MM.1S (cell line): ENCODE data around the gene GALNT12.

Experiments used
- EZH2 ChIP-seq: fragments of 300-600 bp; sonication (generic); optimal IDR thresholded peaks from 2 replicates; pipeline ENCODE3; 2017; ENCODE audit warnings: low read depth, mild to moderate bottlenecking, antibody characterized with exemption, low read length, mixed read lengths
- TF ChIP-seq, protein P1 (sequence below): fragments of 300-600 bp; sonication (generic); IDR thresholded peaks from 2 replicates; pipeline ENCODE4 v1.5.1; 2016; ENCODE audit warnings: antibody characterized with exemption, low read length, mixed read lengths

DNA sequence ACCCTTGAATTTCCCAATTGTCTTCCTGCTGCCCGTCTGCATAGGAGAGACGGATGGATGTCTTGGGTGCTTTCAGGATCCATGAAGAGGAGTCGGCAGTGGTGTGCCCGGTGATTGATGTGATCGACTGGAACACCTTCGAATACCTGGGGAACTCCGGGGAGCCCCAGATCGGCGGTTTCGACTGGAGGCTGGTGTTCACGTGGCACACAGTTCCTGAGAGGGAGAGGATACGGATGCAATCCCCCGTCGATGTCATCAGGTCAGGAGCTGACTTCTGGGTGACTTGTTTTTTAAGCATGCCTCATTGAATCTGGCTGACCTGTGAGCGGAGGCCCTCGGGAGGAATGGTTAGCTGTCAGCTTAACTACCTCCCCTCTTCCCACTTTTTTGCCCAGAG lies 24.2 kb downstream of the GALNT12 start:
- TF ChIP-seq, protein P1, sequence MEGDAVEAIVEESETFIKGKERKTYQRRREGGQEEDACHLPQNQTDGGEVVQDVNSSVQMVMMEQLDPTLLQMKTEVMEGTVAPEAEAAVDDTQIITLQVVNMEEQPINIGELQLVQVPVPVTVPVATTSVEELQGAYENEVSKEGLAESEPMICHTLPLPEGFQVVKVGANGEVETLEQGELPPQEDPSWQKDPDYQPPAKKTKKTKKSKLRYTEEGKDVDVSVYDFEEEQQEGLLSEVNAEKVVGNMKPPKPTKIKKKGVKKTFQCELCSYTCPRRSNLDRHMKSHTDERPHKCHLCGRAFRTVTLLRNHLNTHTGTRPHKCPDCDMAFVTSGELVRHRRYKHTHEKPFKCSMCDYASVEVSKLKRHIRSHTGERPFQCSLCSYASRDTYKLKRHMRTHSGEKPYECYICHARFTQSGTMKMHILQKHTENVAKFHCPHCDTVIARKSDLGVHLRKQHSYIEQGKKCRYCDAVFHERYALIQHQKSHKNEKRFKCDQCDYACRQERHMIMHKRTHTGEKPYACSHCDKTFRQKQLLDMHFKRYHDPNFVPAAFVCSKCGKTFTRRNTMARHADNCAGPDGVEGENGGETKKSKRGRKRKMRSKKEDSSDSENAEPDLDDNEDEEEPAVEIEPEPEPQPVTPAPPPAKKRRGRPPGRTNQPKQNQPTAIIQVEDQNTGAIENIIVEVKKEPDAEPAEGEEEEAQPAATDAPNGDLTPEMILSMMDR = no peak
- no peak for TF ChIP-seq EZH2
